ENCODE measurements around the gene RYR2.

The RYR2 gene

GRCh38 chr1:237309595-237310118, 267.7 kb downstream of the RYR2 start:
- TF ChIP-seq TOX (CRISPR knock-in tag; IDR thresholded peaks at IDR 0.05; ENCODE audit: borderline replicate concordance) (no peak), GLIS3 (CRISPR knock-in tag; IDR thresholded peaks at IDR 0.05) (no peak), ARNTL (CRISPR knock-in tag; IDR thresholded peaks at IDR 0.05; ENCODE audit: borderline replicate concordance, low read depth) (no peak), ZC3H10 (CRISPR knock-in tag; IDR thresholded peaks at IDR 0.05) (no peak), TCF4 (CRISPR knock-in tag; IDR thresholded peaks at IDR 0.05; ENCODE audit: borderline replicate concordance) (no peak)
- TF ChIP-seq, protein P1, sequence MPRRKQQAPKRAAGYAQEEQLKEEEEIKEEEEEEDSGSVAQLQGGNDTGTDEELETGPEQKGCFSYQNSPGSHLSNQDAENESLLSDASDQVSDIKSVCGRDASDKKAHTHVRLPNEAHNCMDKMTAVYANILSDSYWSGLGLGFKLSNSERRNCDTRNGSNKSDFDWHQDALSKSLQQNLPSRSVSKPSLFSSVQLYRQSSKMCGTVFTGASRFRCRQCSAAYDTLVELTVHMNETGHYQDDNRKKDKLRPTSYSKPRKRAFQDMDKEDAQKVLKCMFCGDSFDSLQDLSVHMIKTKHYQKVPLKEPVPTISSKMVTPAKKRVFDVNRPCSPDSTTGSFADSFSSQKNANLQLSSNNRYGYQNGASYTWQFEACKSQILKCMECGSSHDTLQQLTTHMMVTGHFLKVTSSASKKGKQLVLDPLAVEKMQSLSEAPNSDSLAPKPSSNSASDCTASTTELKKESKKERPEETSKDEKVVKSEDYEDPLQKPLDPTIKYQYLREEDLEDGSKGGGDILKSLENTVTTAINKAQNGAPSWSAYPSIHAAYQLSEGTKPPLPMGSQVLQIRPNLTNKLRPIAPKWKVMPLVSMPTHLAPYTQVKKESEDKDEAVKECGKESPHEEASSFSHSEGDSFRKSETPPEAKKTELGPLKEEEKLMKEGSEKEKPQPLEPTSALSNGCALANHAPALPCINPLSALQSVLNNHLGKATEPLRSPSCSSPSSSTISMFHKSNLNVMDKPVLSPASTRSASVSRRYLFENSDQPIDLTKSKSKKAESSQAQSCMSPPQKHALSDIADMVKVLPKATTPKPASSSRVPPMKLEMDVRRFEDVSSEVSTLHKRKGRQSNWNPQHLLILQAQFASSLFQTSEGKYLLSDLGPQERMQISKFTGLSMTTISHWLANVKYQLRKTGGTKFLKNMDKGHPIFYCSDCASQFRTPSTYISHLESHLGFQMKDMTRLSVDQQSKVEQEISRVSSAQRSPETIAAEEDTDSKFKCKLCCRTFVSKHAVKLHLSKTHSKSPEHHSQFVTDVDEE (CRISPR knock-in tag; IDR thresholded peaks at IDR 0.05): no peak
- no peak for ATAC-seq

DNA sequence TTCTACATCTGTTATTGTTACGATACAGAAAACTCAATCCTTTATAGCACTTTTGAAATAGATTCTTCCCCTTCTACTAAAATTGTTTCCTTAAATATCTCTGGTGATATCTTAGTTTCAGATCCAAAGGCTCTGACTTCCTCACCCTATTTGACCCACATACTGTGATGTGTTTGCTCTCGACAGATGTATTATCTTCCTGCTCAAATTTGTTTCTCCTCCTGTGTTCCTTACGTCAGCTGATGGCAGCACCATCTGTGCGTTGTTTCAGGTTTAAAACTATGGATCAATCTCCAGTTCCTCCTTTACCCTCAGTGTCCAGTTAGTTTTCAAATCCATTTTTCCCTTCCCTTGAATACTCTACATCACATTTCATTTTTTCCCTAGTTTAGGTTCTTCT, 274.4 kb downstream of the RYR2 start:
- no peak for ATAC-seq
- TF ChIP-seq PPARA (CRISPR knock-in tag; IDR thresholded peaks at IDR 0.05; ENCODE audit: borderline replicate concordance) (no peak), CSRNP3 (CRISPR knock-in tag; IDR thresholded peaks at IDR 0.05) (no peak), OSR1 (CRISPR knock-in tag; IDR thresholded peaks at IDR 0.05) (no peak), GLIS3 (CRISPR knock-in tag; IDR thresholded peaks at IDR 0.05) (no peak), ESRRG (CRISPR knock-in tag; IDR thresholded peaks at IDR 0.05) (no peak), CSDC2 (CRISPR knock-in tag; IDR thresholded peaks at IDR 0.05) (no peak), POU6F1 (CRISPR knock-in tag; IDR thresholded peaks at IDR 0.05; ENCODE audit: borderline replicate concordance, low read depth) (no peak), ZC3H10 (CRISPR knock-in tag; IDR thresholded peaks at IDR 0.05) (no peak), CREB5 (CRISPR knock-in tag; IDR thresholded peaks at IDR 0.05; ENCODE audit: low read depth) (no peak), ARNTL (CRISPR knock-in tag; IDR thresholded peaks at IDR 0.05; ENCODE audit: borderline replicate concordance, low read depth) (no peak), ISL1 (CRISPR knock-in tag; IDR thresholded peaks at IDR 0.05) (no peak), ZFP3 (CRISPR knock-in tag; IDR thresholded peaks at IDR 0.05) (no peak), TOX (CRISPR knock-in tag; IDR thresholded peaks at IDR 0.05; ENCODE audit: borderline replicate concordance) (no peak), RARB (CRISPR knock-in tag; IDR thresholded peaks at IDR 0.05) (no peak), SNAI2 (CRISPR knock-in tag; IDR thresholded peaks at IDR 0.05) (no peak)
- TF ChIP-seq, protein P1 (CRISPR knock-in tag; IDR thresholded peaks at IDR 0.05): no peak
- TF ChIP-seq, protein P2, sequence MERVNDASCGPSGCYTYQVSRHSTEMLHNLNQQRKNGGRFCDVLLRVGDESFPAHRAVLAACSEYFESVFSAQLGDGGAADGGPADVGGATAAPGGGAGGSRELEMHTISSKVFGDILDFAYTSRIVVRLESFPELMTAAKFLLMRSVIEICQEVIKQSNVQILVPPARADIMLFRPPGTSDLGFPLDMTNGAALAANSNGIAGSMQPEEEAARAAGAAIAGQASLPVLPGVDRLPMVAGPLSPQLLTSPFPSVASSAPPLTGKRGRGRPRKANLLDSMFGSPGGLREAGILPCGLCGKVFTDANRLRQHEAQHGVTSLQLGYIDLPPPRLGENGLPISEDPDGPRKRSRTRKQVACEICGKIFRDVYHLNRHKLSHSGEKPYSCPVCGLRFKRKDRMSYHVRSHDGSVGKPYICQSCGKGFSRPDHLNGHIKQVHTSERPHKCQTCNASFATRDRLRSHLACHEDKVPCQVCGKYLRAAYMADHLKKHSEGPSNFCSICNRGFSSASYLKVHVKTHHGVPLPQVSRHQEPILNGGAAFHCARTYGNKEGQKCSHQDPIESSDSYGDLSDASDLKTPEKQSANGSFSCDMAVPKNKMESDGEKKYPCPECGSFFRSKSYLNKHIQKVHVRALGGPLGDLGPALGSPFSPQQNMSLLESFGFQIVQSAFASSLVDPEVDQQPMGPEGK (CRISPR knock-in tag; IDR thresholded peaks at IDR 0.05; ENCODE audit: borderline replicate concordance): no peak
